SU-DHL-6 (cell line): ENCODE measurements around the gene COL26A1.

ENCODE experiments used
- CTCF ChIP-seq: fragments of 200-600 bp; sonication (generic); IDR thresholded peaks from one replicate; pipeline ENCODE4 v1.5.1; 2017; ENCODE audit warnings: antibody characterized with exemption, mild to moderate bottlenecking, low read length, moderate library complexity; ENCODE audit not compliant: insufficient read depth, poor library complexity, severe bottlenecking
- EZH2phosphoT487 ChIP-seq: fragments of 200-600 bp; sonication (generic), shearing (Covaris generic); conservative IDR thresholded peaks from 2 replicates; pipeline ENCODE4 v1.6.1; 2018; ENCODE audit warnings: mild to moderate bottlenecking, antibody characterized with exemption, low read length, moderate library complexity, mixed read lengths

GRCh38 chr7:101578552-101578951 lies 215.9 kb downstream of the COL26A1 start:
- TF ChIP-seq CTCF = no peak
- TF ChIP-seq EZH2phosphoT487 = no peak
